22Rv1 (cell line): ENCODE results near the gene L1TD1.
"Not testable (repeated sequence)": the region's sequence is repeated elsewhere in the genome, so short reads cannot be mapped to it uniquely, and the experiment has no call there.

ENCODE experiments used
- H3K27ac ChIP-seq: fragments of 450-650 bp; 2 replicates; pipeline ENCODE4 v1.5.1; 2017
- ZFX ChIP-seq: fragments of 450-650 bp; IDR thresholded peaks from 2 replicates; pipeline ENCODE4 v1.6.1; 2017; ENCODE audit warnings: antibody characterized with exemption, borderline replicate concordance
- TF ChIP-seq, protein P1 (sequence below): fragments of 450-650 bp; IDR thresholded peaks from 2 replicates; pipeline ENCODE4 v1.5.1; 2017; ENCODE audit warnings: mild to moderate bottlenecking

L1TD1 gene

DNA sequence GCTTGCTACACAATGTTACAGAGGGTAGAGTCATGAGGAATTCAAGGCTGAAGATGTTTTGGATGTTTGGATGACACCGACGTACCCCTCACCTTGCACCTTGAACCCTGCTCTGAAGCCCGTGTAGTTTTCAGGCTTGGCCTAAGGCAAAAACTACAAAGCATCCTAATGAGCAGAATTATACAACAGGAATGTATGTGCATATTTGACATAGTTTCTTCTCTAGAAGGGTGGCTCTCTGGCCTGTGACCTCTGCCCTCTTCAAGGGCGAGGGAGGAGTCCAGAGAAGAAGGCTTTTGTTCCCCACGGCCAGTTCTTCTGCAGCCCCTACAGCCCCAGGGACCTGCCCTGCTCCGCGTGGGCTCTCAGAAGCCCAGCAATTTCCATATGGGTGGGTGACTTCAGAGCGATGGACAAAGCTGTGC is 43.3 kb downstream of the L1TD1 start:
- TF ChIP-seq, protein P1, sequence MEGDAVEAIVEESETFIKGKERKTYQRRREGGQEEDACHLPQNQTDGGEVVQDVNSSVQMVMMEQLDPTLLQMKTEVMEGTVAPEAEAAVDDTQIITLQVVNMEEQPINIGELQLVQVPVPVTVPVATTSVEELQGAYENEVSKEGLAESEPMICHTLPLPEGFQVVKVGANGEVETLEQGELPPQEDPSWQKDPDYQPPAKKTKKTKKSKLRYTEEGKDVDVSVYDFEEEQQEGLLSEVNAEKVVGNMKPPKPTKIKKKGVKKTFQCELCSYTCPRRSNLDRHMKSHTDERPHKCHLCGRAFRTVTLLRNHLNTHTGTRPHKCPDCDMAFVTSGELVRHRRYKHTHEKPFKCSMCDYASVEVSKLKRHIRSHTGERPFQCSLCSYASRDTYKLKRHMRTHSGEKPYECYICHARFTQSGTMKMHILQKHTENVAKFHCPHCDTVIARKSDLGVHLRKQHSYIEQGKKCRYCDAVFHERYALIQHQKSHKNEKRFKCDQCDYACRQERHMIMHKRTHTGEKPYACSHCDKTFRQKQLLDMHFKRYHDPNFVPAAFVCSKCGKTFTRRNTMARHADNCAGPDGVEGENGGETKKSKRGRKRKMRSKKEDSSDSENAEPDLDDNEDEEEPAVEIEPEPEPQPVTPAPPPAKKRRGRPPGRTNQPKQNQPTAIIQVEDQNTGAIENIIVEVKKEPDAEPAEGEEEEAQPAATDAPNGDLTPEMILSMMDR: no peak
- TF ChIP-seq ZFX: no peak
- H3K27ac ChIP-seq: no peak overlapping the region

DNA sequence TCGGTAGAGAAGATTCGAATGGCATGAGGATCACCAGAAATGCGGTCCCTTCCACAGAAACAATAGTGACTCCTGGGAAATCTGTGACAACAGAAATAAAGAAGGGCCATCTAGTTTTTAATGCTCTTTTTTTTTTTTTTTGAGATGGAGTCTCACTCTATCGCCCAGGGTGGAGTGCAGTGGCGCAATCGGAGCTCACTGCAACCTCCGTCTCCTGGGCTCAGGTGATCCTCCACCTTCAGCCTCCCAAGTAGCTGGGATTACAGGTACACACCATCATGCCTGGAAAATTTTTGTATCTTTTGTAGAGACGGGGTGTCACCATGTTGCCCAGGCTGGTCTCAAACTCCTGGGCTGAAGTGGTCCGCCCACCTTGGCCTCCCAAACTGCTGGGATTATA is 43.9 kb downstream of the L1TD1 start:
- no peak for TF ChIP-seq ZFX
- TF ChIP-seq, protein P1: no peak
- H3K27ac ChIP-seq: no peak overlapping the region

DNA sequence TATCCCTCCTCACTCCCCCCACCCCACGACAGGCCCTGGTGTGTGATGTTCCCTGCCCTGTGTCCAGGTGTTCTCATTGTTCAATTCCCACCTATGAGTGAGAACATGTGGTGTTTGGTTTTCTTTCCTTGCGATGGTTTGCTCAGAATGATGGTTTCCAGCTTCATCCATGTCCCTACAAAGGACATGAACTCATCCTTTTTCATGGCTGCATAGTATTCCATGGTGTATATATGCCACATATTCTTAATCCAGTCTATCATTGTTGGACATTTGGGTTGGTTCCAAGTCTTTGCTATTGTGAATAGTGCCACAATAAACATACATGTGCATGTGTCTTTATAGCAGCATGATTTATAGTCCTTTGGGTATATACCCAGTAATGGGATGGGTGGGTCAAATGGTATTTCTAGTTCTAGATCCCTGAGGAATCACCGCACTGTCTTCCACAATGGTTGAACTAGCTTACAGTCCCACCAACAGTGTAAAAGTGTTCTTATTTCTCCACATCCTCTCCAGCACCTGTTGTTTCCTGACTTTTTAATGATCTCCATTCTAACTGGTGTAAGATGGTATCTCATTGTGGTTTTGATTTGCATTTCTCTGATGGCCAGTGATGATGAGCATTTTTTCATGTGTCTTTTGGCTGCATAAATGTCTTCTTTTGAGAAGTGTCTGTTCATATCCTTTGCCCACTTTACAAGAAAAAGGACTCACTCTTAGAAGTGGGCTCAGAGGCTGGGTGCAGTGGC is 45.2 kb downstream of the L1TD1 start:
- not testable (repeated sequence) for H3K27ac ChIP-seq

DNA sequence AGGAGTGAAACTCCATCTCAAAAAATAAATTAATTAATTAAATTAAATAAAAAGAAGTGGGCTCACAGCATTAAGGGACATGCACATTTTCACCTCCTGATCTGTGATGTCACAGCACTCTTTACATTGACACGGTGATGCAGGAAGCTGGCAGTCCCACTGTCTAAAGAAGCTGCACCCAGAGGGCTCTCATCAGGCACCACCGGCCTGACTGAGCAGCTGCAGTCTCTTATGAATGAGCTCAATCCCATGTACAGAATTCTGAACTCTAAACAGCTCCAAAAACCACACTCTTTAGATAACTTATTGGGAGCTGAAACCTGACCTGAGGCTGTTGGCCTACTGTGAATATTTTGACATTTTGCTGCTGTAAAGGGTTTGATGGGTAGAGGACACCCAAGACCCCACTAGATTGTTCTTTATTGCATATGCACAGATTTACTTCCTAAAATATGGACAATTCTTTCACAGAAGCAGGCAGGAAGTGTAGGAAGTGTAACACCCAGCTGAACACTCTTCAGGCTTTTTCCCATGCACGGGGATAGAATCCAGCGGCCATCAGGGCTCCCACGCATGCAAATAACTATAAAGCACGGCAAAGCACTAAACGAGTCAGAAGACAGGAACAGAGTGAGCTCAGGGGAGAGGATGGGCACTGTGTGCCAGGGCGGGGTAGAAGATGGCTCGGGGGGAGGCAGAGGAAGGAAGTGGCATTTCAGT is 46.2 kb downstream of the L1TD1 start:
- H3K27ac ChIP-seq: no peak overlapping the region
- TF ChIP-seq, protein P1: no peak
- no peak for TF ChIP-seq ZFX

DNA sequence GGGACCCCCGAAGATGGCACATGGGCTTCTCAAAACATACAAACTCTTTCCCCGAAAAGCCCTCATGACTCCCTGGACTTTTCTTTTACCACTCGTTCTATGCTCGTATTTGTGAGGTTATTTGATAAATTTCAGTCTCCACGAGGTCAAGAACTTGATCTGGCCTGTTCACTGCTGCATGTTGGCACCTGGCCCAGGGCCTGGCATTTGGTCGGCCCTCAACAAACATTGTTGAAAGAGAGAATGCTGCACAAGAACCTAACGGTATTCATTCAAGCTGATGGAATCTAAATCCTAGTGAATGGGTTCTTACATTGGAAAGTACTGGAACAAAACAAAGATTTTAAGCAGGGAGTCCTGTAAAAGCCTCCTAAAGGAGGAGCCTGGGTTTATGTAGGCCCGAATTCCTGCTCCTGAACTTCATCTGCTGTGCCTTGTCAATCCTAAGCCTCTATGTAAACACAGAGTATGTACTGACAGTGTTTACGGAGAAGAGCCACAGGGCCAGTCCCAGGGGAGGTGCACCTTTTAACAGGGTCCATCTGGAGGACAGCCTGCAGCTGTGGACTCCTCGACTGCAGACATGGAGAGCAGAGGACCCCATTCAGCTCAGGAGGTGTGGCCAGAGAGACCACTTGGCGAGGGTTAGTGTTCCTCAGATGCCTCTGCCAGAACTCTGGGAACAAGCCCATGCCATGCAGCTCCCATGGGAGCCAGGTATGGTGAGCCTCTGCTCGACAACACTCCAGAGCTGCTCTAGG is 46.9 kb downstream of the L1TD1 start:
- H3K27ac ChIP-seq: no peak overlapping the region
- TF ChIP-seq, protein P1: no peak

DNA sequence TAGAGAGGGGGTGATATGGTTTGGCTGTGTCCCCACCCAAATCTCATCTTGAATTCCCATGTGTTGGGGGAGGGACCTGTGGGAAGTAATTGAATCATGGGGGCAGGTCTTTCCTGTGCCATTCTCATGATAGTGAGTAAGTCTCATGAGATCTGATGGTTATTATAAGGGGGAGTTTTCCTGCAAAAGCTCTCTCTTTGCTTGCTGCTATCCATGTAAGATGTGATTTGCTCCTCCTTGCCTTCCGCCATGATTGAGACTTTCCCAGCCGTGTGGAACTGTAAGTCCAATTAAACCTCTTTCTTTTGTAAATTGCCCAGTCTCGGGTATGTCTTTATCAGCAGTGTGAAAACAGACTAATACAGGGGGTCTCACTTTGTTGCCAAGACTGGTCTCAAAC is 49.7 kb downstream of the L1TD1 start:
- not testable (repeated sequence) for H3K27ac ChIP-seq

DNA sequence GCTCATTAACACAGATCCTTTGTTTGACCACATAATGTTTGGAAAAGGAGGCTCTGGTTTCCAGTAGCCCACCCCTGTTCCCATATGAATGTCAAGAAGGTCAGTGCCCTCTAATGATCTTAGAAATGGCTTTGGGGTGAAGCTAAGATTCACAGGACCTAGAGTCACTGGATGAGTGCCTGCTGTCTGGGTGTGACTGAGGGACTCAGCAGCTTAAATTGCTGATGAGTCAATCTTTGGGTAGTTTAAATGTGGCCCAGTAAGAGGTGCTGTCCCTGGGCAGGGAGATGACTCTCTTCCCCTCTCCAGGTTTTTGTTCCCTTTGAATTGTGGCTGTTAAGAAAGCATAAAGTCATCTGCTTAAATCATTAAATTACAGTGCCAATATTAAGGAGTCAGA is 50.6 kb downstream of the L1TD1 start:
- TF ChIP-seq ZFX: no peak
- TF ChIP-seq, protein P1: no peak
- no peak overlapping the region for H3K27ac ChIP-seq
